HG03175 (cell line): ENCODE measurements around the gene RNF38.
"Not testable (repeated sequence)": the region's sequence is repeated elsewhere in the genome, so short reads cannot be mapped to it uniquely, and the experiment has no call there.

Experiments
- ATAC-seq: cut with Tn5 transposase; IDR thresholded peaks from one replicate; pipeline ENCODE4 v1.9.1; 2021; ENCODE audit warnings: mild to moderate bottlenecking, moderate library complexity; ENCODE audit not compliant: unreplicated experiment

RNF38 gene

DNA sequence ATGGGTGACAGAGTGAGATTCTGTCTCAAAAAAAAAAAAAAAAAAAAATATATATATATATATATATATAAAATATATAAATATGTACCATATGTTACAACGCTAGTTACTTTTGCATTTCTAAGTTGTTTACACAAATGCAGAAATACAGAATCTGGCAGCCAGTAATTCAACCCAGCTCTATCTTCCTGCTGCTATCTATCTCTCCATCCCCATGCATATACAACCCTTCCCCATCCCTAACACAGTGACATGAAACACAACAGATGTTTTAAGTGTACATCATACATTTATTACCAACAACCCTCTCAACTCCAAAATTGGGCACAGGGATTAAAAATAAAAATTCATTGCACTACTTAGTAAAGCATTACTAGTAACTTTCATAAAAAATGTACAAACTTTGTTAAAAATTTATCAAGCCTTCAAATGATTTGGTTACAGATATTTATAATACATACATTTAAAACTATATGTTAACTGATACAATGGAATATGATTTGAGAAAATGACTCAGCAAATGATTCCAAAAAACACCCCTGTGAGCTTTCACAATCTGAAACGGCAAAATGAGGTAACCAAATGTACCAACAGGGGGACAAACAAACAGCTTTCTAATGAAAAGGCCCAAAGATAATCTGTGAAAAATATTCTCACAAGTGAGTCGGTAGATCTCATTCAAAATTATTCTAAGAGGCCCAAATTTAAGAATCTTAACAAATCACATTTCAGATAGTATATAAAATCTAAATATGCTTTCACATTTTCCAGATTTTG lies 63.8 kb downstream of the RNF38 start:
- ATAC-seq: no peak

DNA sequence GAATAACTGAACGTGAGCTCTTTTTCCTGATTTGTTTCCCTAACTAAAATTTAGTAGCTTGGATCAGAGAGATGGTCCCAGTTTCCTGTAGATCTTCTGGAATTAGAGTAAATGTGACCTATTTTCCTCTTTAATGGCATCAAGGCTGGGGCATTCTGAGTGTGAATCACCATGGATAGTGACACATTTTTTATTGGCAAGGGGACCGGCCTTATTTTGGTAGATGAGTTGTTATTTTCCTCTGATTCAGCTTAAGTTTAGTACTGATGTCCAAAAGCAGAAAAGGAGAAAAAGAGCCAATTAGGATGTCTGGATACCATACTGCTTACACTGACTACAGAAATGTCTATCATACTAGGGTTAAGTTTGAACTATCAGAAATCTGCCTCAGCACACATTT lies 68.1 kb downstream of the RNF38 start:
- ATAC-seq: no peak

DNA sequence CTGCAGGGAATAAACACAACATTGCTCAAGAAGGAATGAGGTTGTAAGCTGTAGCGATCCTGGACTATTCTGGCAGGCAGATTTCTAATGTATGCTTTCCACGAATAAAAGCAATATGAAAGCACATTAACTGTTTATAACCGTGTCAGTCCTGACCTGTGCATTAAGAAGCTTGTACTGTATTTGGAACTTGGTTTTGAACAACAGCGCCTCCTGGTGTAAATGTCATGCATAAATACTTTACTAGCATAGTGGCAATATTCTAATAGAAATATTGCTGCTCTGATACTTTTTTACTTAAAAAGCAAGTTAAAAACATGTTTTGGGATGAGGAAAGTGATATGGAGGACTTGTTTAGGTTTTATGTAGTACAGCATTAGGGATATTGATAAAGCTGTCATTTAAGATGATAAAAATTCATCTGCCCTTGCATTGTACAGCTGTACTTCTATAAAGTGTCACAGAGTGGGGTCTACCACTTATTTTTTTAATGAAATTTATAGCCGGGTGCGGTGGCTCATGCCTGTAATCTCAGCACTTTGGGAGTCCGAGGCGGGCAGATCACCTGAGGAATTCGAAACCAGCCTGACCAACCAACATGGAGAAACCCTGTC lies 71.2 kb downstream of the RNF38 start:
- ATAC-seq: no peak

DNA sequence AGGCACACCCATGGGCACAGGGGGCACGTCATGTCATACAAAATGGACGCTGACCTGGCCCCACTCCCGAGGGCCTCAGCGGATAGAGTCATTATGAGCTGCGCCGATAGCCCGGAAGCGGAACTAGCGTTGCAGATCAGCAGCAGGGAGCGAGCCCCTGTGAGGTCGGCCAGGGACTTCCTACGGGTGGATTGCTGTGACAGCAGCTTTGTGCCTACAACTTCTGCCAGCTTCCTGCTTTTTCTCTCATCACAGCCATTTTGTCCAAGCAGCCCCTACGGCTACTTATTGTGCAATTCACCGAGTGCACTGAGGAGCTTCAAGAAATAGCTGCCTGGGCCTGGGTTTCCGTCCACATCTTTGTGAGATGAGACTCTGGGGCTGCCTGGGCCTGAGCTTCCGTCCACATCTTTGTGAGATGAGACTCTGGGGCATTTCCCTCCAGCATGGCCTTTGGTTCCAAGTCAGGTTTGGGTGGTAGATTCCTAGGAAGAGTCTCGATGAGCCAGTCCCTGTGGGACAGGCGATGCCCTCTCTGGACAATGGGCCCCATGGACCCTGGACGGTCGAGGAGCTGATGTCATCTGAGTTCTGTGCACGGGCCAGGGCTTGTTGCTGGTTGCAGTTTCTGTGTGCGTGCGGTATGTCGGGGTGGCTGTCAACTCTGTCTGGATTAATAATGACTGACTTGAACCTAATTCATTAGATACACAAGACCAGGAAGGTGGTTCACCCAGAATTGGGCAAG lies 74.8 kb downstream of the RNF38 start:
- ATAC-seq: no peak

DNA sequence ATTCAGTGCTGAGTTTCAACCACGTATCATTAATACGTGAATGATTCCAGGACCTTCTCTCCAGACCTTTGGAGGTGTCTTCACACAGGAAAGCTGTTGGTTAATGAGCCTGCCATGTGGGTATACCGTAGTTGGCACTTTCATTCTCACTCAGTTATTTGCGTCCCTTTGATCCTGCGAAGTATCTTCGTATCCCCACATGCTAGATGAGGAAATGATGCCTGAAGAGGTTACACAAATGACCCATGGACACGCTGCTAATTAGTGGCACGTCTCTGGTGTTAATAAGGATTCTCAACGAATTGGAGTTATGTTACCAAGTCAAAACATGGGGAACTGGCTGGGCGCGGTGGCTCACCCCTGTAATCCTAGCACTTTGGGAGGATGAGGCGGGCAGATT lies 76.1 kb downstream of the RNF38 start:
- ATAC-seq: no peak

DNA sequence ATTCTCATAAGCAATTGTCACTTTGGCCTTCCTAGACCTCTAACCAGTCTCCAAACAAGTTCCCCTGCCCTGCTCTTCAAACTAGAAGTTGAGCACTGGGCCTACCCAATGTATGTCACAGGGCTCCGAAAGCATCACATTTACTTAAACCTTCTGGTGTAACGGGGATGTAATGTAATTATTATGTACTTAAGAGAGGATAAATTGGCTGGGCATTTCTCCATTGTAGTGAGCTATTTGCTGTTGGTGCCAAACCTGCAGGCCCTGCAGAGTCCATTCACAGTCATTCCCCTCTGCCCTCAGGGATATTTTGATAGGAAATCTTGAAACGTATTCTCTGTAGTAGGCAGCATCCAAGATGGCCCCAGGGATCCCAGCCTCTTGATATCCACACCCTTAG lies 77.6 kb downstream of the RNF38 start:
- no peak for ATAC-seq

DNA sequence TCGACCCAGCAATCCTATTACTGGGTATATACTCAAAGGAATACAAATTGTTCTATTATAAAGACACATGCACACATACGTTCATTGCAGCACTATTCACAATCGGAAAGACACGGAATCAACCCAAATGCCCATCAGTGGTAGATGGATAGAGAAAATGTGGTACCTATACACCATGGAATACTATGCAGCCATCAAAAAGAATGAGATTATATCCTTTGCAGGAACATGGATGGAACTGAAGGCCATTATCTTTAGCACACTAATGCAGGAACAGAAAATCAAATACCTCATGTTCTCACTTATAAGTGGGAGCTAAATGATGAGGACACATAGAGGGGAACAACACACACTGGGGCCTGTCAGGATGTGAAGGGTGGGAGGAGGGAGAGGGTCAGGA lies 78.2 kb downstream of the RNF38 start:
- ATAC-seq: not testable (repeated sequence)

DNA sequence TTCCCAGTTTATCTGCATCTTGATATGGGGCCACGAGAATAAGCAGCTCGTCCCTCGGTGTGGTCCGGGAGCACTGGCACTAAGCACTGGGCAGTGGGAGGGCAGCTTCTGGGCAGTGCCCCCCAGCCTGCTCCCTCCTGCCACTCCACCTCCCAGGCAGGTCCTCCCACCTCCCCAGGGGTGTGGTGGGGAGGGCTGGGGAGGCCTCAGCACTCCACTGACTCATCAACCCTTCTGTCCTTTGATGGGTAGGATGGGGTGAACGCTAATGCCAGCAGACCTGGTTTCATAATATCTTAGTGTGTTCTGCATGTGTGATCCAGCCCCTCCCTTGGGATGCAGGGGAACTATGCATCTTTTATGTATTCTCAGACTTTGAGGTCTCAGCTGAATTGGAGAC lies 79.6 kb downstream of the RNF38 start:
- no peak for ATAC-seq

DNA sequence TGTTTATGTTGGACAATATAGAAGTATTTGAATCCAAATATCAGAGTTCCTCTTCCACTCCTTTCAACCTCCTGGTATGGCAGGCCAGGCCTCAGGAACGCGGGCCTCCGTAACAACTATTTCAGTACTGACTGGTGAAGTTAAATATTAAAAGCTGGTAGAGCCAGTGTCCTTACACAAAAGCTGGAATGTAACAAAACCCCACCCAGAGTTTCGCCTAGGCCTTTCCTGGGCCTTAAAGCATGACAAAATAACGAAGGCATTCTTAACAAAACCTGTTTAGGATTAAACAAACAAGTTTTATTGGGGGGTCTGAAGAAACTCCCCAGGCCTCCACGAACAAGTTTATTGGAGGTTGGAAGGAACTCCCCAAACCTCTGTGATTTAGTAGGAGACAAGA lies 80.3 kb downstream of the RNF38 start:
- ATAC-seq: no peak

DNA sequence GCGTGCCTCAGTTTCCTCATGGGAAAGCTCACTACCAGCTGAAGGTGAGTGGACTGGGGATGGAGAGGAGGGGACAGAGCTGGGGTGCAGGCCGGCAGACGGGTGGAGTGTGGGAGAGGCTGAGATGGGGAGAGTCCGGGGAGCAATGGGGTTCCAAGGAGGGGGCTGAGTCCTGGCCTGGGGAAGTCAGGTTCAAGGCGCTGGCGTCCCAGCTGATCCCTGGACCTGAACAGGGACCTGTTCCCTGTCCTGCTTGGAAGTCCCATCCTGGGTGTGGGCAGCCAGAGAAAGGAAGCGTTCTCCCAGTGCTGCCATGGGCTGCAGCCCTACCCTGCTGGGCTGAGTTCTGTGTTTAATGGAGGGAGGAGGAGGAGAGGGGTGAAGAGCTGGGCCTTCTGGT lies 80.9 kb downstream of the RNF38 start:
- no peak for ATAC-seq

DNA sequence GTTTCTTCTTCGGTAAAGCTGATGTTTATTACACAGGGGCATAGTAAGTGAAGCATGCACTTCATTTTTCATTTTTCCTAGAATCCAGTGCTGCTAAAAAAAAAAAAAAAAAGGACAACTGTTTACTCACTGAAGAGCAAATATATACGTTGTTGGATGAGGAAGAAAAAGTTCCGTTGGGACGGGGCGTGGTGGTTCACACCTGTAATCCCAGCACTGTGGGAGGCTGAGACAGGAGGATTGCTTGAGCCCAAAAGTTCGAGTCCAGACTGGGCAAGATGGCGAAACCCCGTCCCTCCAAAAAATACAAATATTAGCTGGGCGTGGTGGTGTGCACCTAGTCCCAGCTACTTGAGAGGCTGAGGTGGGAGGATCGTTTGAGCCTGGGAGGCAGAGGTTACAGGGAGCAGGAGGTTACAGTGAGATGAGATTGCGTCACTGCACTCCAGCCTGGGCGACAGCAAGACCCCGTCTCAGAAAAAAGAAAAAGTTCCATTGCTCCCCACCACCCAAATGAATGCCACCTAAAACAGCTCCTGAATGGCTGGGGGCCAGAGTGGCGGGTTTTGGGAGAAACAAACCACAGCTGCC lies 81.8 kb downstream of the RNF38 start:
- ATAC-seq: no peak

DNA sequence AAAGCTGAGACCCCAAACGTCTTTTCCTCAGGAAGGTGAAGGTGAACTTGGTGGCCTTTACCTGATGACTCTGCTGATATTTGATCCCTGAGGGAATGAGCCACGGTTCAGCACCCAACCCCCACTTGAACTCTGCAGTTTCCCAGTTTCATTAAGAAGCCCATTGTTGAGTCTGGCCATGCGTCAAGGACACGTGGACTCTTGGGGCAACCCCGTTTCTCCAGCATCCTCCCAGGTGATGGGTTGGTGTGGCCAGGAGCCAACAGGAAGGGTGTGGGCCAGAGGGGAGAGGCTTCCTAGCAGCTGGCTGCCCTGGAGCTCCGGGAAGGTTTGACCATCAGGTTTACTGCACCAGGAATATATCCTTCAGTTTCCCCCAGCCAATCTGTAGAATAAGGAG lies 82.3 kb downstream of the RNF38 start:
- ATAC-seq: no peak

DNA sequence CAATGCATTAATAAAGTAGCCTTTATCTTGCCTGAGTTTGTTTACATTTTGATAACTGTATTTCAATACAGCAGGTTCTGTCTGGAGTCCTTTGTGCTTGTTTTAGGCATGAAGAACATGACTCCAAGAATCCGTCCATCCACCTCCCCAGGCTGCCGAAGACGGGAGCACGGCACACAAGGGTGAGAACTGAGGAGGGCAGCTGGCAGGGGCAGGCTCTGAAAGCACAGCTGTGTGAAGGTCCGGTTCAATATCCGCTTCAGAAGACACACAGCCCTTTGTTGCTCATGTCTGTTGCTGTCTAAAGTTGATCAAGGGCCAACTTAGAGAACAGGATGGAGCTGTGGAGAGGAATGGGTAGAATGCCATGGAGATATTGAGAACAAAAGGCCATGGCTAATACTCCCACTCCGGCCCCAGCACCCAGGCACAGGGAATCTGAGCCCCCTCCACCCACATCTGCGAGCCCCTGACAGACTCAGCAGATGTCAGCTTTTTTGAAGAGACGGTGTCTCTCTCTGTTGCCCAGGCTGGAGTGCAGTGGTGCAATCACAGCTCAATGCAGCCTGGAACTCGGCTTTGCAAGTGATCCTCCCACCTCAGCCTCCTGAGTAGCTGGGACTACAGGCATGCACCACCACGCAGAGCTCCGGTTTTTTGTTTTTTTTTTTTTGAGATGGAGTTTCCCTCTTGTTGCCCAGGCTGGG lies 83.3 kb downstream of the RNF38 start:
- no peak for ATAC-seq

DNA sequence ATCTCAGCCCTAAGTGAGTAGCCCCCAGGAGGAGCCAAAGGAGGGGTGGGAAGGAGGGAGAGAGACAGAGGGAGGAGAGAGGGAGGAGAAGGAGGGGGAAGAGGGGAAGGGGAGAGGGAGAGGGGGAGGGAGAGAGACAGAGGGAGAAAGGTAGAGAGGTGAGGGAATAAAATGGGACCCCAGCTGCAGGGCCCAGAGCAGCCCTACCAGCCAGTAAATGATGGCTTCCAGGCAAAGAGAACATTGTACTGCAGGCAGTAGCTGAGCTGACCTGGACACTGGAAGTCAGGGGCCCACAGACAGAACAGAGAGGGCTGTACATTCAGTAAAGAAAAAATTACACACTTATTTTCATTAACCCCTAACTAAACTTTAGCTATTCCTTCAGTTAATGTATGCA lies 84.0 kb downstream of the RNF38 start:
- ATAC-seq: no peak

DNA sequence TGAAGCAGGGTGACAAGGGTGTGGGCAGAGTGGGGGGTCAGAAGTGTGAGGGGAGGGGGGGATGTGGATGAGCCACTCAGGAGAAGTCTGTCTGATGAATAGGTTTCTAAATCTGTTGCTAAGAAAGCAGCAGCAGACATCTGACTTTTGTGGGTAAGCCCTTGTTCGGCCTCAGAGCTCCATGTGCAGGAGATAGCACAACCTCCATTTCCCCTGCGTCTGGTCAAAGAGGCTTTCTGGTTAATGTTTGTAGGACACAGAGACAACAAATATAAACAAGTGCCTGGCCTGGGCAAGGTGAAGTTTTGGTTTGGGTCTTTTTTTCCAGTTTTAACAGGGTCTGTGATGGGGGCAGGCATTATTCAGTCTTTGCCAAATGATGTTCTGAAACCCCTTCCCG lies 84.8 kb downstream of the RNF38 start:
- ATAC-seq: no peak

DNA sequence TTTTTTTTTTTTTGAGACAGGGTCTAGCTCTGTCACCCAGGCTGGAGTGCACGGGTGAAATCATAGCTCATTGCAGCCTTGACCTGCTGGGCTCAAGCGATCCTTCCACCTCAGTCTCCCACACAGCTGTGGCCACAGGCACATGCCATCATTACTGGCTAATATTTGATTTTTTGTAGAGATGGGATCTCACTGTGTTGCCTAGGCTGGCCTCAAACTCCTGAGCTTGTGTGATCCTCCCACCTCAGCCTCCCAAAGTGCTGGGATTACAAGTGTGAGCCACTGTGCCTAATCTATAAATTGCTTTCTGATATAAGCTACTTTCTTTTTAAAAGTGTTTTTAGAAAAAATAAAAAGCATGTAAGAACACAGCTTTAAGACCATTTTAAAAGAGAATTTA lies 85.3 kb downstream of the RNF38 start:
- ATAC-seq: no peak

DNA sequence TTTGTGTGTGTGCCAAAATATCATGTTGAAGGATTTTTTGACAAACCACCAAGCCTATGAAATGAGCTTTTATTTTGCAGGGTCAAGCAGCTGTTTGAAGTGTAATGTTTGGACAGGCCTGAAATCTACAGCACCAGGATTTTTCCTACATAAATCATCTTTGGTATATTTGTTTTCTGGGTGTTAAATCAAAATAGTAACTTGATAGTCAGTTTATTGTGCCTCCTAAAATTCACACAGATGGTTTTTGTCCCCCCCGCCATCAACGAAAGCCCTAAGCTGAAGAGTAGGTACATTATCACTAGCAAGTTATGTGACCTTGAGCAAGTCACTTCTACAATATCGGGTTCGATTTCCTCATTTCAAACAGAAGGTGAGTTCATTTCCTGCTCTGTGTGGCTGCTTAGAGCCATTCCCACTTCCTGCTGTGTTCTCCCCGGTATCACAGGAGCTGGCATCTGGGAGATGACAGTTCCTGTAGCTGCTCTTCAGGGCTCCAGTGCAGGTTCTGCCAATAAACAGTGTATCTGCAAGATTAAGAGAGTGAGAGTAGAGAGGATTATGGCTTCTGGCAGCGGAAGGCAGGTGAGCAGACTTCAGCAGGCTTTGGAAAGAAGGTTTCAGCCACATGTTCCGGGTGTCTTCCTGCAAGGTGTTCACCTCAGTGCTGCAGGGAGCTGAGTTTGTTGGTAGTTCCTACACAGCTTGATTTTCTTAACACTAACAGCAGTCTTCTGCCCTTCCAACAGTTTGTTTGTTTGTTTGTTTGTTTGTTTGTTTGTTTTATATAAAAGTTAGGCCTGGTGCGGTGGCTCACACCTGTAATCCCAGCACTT lies 93.4 kb downstream of the RNF38 start:
- ATAC-seq: no peak

DNA sequence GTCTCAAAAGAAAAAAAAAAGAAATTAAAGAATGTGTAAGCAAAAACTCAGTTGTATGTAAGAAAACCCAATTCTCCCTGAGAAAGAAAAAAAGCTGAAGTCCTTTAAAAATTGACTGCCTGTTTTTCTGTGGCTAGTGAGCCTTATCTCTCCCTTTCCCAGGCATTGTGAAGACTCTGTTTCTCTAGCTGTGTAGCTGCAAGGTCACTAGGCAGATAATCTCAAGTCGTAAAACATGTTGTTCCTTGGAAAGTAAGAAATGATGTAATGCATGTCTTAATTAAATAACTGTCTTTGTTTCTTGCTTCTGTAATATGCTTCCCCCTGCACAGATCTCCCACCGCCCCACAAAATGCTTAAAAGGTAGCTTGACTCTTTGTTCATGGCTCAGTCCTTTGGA lies 95.7 kb downstream of the RNF38 start:
- not testable (repeated sequence) for ATAC-seq

DNA sequence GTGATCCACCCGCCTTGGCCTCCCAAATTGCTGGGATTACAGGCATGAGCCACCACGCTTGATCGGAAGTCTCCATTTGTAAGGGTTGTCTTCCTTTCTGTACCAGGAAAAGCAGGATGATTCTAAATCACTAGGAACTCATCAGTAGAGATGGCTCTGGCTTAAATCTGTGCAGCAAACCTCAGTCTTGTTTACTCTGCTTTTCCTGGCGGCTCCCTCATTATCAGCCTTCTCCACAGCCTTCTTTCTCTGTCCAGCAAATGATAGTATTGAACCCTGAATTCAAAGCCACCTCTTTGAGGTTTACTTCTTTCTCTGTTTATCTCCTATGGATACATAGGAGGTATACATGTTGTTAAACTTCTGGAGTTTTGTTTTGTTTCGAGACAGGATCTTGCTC lies 98.8 kb downstream of the RNF38 start:
- ATAC-seq: no peak

DNA sequence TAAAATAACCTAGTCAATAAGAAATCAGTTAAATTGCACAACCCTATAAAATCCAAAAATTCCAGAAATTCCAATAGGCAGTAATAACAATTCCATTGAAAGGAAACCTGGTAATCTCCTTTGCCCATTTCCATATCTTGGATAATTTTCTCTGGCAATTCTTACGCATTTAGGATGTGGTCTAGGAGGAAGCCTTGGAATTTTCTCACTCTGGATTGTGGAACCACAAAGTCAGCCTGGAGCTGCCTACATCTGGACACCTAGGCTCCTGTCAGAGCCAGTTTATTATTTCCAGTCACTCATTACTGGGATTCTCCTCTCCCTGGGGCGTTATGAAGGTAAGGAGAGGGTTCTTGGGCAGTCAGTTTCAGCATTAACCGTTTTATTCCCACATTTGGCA lies 101.5 kb downstream of the RNF38 start:
- ATAC-seq: no peak
